ENCODE data around the gene SLC39A10.
"Not testable (repeated sequence)": the region's sequence is repeated elsewhere in the genome, so short reads cannot be mapped to it uniquely, and the experiment has no call there.

The SLC39A10 gene

DNA sequence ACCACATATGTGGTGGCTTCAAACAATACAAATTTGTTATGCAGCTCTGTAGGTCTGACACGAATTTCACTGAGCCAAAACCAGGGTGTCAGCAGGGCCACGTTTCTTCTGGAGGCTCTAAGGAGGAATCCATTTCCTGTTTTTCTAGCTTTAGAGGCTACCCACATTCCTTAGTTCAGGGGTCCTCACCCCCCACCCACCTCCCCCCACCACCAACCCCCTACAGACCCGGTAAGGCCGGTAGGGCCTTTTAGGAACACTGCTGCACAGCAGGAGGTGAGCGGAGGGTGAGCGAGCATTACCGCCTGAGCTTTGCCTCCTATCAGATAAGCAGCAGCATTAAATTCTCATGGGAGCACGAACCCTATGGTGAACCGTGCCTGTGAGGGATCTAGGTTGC is 10.6 kb upstream of the SLC39A10 start:
- DNase-seq (ENCODE audit: low spot score): no peak

- DNase-seq (ENCODE audit: low spot score): no peak
Observed at GRCh38 chr2:195647302-195647701, 9.7 kb upstream of the SLC39A10 start.

DNA sequence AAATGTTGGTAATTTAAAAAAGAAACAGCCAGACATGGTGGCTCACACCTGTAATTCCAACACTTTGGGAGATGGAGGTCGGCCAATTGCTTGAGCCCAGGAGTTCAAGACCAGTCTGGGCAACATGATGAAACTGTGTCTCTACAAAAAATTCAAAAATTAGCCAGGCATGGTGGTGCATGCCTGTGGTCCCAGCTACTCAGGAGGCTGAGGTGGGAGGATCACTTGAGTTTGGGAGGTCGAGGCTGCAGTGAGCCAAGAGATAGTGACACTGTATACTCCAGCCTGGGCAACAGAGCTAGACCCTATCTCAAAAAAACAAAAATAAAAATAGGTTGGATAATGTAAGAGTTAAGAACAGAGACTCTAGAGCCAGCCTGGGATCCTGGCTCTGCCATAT is 8.7 kb upstream of the SLC39A10 start:
- not testable (repeated sequence) for DNase-seq (ENCODE audit: low spot score)

- no peak for DNase-seq (ENCODE audit: low spot score)
Observed at GRCh38 chr2:195648787-195649186, 8.2 kb upstream of the SLC39A10 start.

DNA sequence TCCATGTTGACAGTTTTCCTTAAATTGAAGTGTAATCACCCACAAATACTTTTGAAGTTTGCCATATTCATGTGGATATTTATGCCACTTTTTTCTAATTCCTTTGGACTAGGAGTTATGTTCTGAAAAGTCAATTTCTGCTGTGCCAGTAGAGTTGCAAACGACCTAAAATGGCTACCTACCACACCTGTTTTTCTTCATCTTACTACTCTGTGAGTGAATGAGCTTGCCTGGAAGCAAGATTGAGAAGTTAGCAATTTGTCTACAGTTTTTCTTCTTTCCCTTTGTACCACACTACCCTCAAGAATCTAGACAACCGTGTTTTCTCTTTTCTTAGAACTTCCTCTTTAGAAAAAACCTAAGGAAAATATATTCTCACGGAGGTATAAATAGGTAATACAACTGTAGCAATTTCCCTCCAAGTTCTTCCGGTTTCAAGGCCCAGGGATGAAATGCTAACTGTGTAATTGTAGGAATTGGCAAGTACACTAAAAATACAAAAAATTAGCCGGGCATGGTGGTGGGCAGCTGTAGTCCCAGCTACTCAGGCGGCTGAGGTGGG is 7.3 kb upstream of the SLC39A10 start:
- no peak for DNase-seq (ENCODE audit: low spot score)

GRCh38 chr2:195651046-195651445 is 6.0 kb upstream of the SLC39A10 start:
- DNase-seq (ENCODE audit: low spot score): no peak

GRCh38 chr2:195652911-195653310 is 4.1 kb upstream of the SLC39A10 start:
- no peak for DNase-seq (ENCODE audit: low spot score)

DNA sequence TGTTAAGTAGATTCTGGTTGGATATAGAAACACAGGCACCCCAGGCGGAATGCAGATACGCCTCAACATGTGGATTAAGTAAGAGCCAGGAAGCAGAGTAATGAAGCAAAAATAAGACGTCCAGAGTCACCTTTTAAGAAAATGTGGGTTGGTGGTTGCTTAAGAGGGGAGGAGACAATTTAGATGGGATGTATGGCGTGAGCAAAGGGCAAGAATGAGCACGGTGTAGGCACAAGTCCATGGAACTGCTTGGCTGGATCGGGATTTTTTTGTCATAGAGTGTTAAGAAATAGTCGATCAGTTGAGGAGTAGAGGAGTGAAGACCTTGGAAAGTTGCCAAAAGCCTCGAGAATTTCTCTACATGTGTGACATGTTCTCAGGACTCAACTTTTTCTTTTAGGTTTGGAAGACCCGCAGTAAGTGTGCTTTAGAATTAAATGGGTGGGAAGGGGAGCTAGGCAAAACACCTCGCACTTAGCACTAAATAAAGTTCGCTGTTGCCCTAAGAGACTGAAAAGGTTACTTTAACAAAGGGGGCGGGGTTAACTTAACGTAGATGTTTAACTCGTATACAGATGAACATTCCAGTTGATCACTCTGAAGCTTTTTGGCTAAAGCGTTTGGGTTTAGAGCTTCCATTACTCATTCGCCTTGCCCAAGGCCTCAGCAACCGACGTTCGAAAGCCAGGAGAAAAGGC is 716 bp upstream of the SLC39A10 start:
- DNase-seq (ENCODE audit: low spot score): no peak

- DNase-seq (ENCODE audit: low spot score): peak; percentile 73
Observed at GRCh38 chr2:195657634-195658540, 861 bp downstream of the SLC39A10 start.

DNA sequence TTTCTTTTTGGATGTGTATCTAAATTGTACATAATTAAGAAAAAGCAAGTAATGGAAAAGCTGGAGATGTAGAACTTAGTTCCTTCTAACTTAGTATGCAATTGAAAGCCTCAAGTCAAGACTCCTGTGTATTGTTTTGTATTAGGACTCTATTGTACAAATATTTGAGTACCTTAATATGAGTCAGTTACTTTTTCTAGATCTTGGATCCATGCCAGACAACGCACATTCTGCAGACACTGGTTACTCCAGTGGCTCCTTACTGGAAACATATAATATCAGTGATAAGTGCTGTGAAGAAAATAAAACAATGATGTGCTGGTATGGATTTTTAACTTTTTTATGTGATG is 1.5 kb downstream of the SLC39A10 start:
- DNase-seq (ENCODE audit: low spot score): no peak

DNA sequence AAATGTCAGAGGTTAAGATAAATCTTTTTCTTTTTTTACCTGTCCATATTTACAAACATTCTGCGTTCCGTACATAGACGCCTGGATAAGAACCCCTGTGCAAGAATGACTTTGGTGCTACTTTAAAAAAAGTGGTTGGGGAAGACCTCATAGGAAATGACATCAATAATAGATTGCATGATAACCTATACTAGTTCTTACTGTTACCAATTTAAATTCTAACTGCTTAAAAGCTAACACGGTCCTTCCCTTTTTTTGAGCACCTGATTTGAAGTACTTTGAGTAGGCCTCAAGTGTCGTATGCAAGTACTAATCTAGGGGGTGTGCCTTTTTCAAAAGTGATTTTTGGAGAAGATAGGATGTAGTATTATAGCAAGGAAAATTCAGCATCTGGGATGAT is 2.1 kb downstream of the SLC39A10 start:
- DNase-seq (ENCODE audit: low spot score): no peak

GRCh38 chr2:195659982-195660890 is 3.2 kb downstream of the SLC39A10 start:
- DNase-seq (ENCODE audit: low spot score): peak; percentile 74

DNA sequence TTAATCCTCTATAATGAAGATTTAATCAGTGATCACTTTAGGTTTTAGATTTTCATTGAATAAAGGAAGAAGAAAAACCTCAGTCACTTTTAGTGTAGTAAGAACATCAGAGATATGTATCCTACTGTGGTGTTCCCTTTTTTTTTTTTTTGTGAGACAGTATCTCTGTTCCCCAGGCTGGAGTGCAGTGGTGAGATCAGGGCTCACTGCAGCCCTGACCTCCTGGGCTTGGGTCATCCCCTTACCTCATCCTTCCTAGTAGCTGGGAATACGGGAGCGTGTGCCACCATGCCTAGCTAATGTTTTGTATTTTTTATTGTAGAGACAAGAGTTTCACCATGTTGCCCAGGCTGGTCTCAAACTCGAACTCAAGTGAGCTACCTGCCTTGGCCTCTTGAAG is 5.1 kb downstream of the SLC39A10 start:
- DNase-seq (ENCODE audit: low spot score): no peak

DNA sequence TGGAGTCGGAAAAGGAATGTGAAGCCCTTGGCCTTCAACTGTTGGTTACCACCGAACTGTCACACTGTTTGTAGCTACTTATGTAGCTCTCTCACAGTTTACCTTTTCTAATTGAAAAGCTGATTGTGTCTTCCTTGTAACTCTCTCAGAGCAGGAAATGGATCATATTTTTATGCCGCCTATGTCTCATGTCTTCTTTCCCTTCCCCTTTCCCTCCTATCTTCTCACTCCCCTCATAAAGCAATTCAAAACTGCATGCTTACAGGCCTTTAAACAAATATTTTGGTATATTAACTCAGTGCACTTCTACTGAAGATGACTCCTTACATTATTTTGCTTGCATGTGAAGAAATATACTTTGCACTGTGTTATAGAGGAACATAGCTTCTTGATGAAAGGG is 6.0 kb downstream of the SLC39A10 start:
- no peak for DNase-seq (ENCODE audit: low spot score)

DNA sequence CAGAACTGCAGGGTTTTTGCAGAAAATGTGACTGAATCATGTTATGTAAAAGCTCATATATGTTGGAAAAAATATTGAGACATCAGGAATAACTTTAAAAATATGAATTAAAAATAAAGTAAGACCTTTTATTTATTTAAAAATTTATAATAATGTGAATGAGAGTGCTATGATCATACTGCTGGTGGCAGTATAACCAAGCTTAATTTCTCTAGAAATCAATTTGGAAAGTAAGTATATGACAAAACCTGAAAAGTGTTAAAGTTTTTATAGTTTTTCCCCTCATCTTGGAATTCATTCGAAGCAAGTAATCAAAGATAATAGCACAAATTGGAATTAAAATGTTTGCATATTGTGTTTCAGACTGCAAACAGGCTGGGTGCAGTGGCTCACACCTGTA is 7.5 kb downstream of the SLC39A10 start:
- DNase-seq (ENCODE audit: low spot score): no peak

GRCh38 chr2:195665153-195665552 is 8.1 kb downstream of the SLC39A10 start:
- DNase-seq (ENCODE audit: low spot score): not testable (repeated sequence)

DNA sequence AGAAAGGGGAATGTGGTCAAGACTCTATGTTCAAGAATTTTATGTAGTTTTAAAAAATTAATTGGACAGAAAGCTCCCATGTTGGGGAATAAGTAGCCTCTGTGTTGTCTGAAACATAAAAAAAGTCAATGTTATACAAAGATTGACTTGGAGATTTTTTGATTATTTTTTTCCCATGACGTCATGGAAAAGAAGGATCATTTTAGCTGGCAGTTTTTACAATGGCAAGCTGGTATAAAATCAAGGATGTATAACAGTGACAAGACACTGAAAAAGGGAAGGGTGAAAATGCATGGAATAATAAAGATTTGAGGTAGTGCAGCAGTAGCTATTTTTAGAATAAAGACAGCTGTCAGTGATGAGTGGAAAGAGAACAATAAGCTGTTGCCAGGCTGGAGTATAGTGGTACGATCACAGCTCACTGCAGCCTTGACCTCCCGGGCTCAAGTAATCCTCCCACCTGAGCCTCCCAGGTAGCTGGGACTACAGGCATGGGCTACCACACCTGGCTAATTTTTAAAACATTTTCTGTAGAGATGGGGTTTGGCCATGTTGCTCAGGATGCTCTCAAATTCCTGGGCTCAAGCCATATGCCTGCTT is 9.2 kb downstream of the SLC39A10 start:
- no peak for DNase-seq (ENCODE audit: low spot score)

DNA sequence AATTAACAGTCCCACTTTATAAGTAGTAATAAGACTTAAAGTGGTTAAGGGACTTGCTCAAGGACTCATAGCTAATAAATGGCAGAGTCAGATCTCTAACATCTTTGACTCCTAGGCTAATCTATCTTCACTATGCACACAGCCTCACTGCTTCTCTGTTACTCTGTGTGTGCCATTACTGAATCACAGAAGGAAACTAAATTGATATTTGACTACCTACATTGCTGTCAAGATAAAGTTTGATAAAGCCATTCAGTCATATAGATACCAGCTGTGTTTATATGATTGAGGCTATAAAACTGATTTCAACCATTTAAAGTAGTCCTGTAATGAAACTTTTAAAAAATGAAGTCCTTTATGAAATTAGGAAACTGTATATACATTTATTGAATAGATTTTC is 10.9 kb downstream of the SLC39A10 start:
- DNase-seq (ENCODE audit: low spot score): no peak

DNA sequence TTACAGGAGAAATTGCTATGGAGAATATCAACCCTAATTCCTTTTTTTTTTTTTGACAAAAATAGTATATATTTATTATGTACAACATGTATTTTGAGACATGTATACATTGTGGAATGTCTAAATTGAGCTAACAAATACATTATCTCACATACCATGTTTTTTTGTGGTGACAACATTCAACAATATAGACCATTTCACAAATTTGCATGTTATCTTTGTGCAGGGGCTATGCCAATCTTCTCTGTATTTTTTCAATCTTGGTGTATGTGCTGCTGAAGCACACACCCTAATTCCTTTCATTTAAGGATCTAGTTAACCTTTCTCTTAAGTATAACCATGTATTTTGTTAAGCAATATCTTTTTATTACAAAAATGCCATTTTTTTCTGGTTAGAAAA is 13.2 kb downstream of the SLC39A10 start:
- DNase-seq (ENCODE audit: low spot score): no peak

- no peak for DNase-seq (ENCODE audit: low spot score)
Observed at GRCh38 chr2:195671563-195671962, 14.5 kb downstream of the SLC39A10 start.

GRCh38 chr2:195672674-195673073 is 15.6 kb downstream of the SLC39A10 start:
- no peak for DNase-seq (ENCODE audit: low spot score)
